GM18502 (cell line): ENCODE measurements around the gene POMT1.
"Not testable (repeated sequence)": the region's sequence is repeated elsewhere in the genome, so short reads cannot be mapped to it uniquely, and the experiment has no call there.

ENCODE experiments used
- ATAC-seq: cut with Tn5 transposase; IDR thresholded peaks from one replicate; pipeline ENCODE4 v1.9.1; 2021; ENCODE audit warnings: mild to moderate bottlenecking; ENCODE audit not compliant: unreplicated experiment, poor library complexity

POMT1 gene, protein sequence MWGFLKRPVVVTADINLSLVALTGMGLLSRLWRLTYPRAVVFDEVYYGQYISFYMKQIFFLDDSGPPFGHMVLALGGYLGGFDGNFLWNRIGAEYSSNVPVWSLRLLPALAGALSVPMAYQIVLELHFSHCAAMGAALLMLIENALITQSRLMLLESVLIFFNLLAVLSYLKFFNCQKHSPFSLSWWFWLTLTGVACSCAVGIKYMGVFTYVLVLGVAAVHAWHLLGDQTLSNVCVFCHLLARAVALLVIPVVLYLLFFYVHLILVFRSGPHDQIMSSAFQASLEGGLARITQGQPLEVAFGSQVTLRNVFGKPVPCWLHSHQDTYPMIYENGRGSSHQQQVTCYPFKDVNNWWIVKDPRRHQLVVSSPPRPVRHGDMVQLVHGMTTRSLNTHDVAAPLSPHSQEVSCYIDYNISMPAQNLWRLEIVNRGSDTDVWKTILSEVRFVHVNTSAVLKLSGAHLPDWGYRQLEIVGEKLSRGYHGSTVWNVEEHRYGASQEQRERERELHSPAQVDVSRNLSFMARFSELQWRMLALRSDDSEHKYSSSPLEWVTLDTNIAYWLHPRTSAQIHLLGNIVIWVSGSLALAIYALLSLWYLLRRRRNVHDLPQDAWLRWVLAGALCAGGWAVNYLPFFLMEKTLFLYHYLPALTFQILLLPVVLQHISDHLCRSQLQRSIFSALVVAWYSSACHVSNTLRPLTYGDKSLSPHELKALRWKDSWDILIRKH

DNA sequence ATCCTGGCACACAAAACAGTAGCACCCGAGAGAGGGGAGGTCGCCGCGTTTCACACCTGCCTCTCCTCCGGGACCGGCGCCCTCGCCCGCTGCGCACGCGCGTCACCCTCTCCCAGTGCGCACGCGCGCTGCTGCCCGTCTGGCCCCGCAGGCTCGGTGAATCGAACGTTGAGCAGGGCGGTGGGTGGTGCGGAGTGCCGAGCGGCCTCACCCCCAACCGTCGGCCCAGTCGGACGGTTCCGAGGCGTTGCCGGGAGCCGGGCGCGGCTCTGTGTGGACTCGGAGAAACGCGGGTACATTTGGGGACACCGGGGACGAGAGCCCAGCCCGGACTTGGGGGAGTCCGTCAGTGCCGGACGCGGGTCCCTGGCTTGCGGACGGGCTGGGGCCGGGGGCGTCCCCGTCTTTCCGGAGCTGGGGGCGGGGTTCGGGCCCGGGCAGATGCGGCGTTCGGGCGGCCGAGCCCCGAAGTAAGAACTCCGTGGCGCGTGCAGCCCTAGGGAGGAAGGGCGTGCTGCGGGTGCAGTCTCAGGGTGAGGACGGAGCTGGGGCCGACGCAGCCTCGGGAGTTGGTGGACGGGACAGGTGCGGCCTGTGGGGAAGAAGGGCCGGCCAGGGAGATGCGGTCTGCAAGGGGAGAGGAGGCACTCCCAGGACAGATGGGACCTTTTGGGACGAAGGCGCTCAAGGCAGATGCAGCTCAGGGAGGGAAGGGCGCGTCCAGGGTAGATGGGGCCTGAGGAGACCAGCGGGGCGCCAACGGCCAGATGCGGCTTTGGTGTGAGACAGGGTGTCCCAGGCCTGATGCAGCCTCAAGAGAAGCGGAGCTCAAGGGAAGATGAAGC lies at the start of gene POMT1:
Gene POMT1 (plus strand): TSS at position 138 of the 845 bp plus-strand sequence. CDS start 1,301 bp downstream, outside the sequence.
- ATAC-seq: peak; percentile 83

DNA sequence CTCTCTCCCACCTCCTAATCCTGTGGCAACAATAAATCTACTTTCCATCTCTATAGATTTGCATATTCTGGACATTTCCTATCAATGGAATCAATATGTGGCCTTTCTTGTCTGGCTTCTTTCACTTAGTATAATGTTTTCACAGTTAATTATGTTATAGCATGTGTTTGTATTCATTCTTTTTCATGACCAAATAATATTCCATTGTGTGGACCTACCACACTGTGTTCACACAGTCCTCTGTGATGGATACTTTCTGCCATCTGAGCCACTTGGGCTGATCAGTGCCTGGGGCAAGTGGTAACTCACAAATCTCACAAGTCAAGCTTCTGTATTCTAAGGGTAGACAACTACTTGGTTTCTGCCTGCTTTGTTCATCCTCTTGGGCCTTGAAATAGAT lies 48.7 kb upstream of the POMT1 start:
- no peak for ATAC-seq

DNA sequence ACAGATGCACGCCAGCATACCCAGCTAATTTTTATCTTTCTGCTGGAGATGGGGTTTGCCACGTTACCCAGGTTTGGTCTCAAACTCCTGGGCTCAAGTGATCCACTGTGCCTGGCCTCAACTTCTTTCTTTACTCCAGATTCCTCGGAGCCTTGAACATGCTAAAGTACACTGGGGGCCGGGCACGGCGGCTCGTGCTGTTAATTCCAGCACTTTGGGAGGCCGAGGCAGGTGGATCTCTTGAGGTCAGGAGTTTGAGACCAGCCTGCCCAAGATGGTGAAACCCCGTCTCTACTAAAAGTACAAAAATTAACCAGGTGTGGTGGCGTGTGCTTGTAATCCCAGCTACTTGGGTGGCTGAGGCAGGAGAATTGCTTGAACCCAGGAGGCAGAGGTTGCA lies 47.1 kb upstream of the POMT1 start:
- ATAC-seq: not testable (repeated sequence)

DNA sequence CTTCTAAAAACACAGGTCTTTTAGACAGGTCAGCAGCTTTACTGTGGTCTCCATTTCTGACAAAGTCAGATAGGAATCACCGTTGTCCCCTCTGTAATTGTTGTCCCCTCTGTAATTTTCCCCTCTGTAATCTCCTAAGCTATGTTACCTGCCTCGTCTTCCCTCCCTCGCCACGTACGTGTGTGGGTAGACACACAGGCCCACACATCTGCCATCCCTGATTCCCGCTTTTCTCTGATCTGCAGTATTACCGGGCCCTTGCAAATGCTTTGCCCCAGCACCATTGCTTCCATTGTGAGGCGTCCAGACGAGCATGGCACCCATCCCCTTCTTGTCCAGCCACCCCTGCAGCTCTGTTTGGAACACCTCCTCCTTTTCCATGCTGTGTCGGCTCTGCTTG lies 45.0 kb upstream of the POMT1 start:
- ATAC-seq: no peak

DNA sequence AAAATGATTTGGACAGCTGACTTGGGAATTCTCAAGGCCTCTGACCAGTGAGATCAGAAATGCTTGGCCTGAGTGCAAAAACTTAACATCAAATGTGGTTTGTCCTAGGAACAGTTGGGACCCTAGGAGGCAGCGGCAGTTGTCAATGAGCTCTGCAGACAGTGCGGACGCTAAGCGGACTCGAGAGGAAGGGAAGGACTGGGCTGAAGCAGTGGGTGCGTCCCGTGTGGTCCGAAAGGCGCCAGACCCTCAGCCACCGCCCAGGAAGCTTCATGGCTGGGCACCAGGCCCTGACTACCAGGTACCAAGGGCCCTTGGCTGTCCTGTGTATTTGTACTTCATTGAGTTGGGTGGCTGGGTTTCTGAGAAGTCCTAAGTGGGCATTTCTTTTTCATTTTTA lies 43.7 kb upstream of the POMT1 start:
- ATAC-seq: no peak

DNA sequence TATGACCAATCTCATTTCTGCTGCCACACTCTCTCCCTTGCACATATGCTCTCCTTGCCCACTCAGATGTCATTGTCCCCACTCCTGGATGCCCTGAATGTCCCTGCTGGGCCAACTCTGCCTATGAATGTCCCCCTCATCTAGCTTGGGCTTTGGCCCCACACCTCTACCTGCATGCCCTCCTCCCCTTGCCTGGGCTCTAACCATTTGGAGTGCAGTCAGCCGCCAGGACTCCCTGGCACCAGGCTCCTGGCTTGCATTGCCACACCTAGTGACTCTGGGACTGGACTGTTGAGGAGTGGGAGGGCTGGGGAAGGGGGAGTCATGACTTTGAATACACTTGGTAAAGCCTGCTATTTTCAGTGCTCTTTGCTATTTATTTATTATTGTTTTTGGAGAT lies 41.6 kb upstream of the POMT1 start:
- ATAC-seq: no peak

DNA sequence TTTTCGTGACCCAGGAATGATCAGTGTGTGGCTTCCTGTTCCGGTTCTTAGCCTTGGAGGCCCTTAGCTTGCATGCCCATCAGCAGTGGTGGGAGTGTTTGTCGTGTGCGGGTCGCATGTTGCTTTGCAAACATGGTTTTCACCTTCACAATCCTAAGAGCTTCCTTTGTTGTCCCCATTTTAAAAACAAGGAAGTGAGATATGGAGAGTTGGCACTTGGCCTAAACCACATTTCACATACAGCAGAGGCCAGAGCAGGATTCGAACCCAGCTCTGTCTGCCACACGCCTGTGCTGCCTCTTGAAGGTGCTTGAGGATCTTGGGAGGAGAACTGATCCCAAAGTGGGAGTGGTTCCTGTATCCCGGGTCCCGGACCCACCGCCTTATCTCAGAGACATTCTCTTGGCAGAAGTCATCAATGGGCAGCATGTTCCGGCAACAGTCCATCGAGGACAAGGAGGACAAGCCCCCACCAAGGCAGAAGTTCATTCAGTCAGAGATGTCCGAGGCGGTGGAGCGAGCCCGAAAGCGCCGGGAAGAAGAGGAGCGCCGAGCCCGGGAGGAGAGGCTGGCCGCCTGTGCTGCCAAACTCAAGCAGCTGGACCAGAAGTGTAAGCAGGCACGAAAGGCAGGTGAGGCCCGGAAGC lies 38.2 kb upstream of the POMT1 start:
- ATAC-seq: no peak

DNA sequence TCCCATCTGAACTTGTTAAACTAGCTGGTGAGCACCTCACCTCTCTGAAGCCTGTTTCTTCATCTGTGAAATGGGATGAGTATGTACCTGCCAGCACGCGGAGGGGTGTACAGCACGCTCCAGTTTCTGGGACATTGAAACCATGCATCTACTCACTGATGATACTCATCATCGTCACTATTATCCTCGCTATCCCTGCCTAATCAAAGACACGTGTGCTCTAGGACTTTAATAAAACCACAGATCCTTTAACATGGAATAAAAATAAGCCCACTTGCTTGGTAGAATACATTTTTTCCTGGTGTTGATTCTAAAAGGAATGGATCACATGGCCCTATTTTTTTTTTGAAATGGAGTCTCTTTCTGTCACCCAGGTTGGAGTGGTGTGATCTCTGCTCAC lies 37.3 kb upstream of the POMT1 start:
- no peak for ATAC-seq

DNA sequence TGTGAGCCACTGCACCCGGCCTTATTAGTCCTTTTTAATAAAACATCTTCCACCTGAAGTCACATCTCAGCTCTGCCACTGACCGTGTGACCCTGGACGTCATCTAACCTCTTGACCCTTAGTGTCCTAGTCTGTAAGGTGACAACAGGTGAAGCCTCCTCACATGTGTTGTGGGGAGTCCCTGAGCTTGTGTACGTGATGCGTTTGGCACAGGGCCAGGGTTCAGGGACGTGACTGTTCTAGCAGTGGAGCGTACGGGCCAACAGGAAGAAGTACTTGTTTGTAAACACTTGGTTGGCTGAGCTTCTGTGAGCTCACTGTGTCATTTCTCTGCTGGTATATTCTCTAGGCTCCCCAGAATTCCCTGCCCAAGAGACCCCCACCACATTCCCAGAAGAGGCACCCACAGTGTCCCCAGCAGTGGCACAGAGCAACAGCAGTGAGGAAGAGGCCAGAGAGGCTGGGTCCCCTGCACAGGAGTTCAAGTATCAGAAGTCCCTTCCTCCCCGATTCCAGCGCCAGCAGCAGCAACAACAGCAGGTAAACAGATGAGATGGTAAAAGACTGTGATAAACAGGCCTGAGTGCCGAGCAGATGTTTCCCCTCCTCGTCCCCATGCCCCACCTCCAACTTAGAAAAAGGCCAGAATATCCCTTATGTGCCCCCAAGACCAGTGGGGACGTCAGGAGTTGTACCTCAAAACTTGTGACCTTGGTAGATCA lies 35.3 kb upstream of the POMT1 start:
- ATAC-seq: no peak

DNA sequence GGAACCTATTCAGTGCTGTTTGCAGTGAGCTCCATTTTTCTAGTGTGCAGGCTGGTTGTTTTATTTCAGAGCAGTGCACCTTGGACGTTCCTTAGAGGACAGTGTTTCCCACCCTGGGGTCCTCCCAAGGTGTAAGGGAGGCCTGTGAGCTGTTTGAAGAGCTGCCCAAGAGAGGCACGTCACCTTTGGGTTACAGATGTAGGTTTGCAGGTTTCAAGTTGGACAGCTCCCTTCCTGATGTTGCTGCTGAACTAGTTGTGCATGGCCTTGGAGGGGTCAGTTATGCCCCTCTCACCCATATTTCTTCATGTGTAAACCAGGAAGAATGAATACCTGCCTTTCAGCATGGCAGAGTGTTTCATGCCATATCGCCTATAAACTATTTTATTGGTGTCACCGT lies 34.7 kb upstream of the POMT1 start:
- ATAC-seq: no peak

DNA sequence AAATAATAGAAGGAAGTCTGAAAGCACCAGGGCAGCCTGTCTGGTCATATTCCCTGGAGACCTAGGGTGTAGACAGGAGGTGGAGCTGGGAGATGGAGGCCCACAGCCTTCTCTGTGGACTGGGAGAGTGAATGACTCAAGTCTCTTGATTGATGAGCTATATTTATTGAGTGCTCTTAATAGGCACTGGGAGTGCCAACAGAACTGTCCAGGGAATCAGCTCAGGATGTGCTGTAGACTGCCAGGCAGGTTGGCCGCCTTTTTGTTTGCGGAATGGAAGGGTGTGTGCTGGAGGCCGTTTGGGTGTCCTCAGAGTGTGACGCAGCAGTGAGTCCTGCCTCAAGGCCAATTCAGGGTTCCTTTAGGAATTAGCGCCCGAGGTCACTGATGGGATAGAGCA lies 33.4 kb upstream of the POMT1 start:
- no peak for ATAC-seq

DNA sequence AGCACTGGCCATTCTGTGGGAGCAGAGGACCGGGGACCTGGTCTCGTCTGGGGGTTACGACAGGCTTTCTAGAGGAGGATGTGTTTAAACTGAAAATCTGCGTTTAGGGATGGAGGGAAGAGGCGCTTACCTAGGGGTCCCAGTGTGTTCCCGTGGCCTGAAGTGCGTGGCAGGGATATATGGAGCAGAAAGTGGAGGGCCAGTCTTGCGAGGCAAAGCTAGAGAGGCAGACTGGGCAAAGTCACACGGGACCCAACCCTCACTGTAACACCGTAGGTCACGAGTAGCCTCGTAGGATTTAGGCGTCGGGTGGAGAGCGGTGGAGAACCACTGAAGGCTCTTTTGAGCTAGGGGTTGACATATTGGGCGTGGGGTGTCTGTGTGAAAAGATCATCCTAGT lies 32.8 kb upstream of the POMT1 start:
- ATAC-seq: no peak

DNA sequence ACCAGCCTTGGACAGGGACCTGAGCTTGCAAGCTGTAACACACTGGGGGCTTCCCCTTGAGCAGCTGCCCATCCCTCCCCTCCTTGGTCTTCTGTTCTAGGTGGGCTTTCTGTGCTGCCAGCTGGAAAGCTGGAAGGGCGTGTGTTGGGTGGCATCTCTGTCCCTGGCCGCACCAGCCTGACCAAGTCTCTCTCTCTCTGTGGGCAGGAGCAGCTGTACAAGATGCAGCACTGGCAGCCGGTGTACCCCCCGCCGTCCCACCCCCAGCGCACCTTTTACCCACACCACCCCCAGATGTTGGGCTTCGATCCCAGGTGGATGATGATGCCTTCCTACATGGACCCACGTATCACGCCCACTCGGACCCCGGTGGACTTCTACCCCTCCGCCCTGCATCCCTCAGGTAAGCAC lies 32.1 kb upstream of the POMT1 start:
- no peak for ATAC-seq

DNA sequence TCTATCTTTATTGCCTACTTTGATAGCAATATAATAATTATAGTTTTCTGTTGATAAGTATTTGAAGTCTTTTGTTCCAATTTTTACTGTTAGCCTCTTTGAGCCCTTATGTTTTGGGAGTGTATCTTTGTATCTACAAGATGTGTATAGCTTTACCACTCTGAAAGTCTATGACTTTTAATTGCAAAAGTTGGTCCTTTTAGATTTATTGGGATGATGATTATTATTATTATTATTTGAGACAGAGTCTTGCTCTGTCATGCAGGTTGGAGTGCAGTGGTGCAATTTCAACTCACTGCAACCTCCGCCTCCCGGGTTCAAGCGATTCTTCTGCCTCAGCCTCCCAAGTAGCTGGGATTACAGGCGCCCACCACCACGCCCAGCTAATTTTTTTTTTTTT lies 30.6 kb upstream of the POMT1 start:
- not testable (repeated sequence) for ATAC-seq

DNA sequence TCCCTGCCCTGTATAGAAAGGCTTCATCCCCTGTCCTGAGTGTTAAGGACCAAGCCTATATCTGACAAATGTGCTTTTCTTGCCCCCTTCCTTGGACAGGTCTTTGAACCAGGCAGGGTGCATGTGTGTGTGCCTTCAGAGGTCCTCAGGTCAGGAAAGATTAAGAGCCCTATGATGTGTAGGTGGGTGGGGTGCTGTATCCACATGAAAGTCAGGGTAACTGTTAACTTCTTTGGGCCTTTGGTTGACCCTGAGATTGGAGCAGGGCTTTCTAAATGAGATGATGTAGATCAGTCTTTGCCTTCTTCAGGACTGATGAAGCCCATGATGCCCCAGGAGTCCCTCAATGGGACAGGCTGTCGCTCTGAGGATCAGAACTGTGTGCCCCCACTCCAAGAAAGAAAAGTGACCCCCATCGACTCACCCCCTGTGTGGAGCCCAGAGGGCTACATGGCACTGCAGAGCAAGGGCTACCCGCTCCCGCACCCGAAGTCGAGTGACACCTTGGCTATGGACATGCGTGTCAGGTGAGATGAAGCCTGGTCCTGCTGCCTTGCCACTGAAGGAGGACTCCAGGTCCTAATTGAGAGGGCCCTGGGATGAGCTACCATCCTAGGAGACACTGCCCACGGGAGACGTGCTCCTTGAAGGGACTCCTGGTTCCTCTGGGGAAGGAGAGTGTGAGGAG lies 29.4 kb upstream of the POMT1 start:
- ATAC-seq: no peak

DNA sequence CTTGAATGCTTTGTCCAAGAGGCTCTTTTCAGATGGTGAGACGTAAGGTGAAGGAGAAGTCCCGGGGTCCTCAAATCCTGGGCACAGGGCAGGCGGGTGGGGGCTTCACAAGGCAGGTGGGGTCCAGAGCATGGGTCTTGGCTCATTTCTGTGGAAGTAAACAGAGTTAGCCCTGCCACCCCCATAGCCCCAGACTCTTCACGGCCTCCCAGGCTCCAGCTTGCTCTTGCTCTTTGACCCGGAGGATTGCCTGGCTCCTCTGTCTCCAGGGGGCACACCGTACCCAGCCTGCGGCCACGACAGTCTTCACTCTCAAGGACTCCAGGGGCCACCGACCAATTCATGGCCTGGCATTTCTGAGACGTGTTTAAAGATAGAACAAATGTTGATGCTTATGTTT lies 28.8 kb upstream of the POMT1 start:
- ATAC-seq: no peak

DNA sequence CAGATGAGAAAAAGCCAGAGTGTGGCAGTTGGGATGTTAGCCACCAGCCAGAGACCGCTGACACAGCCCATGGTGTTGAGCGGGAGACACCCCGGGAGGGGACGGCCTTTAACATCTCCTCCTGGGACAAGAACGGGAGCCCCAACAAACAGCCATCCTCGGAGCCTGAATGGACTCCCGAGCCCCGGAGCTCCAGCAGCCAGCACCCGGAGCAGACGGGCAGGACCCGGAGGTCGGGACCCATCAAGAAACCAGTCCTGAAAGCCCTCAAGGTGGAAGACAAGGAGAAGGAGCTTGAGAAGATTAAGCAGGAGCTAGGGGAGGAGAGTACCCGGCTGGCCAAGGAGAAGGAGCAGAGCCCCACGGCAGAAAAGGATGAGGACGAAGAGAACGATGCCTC lies 28.0 kb upstream of the POMT1 start:
- no peak for ATAC-seq

DNA sequence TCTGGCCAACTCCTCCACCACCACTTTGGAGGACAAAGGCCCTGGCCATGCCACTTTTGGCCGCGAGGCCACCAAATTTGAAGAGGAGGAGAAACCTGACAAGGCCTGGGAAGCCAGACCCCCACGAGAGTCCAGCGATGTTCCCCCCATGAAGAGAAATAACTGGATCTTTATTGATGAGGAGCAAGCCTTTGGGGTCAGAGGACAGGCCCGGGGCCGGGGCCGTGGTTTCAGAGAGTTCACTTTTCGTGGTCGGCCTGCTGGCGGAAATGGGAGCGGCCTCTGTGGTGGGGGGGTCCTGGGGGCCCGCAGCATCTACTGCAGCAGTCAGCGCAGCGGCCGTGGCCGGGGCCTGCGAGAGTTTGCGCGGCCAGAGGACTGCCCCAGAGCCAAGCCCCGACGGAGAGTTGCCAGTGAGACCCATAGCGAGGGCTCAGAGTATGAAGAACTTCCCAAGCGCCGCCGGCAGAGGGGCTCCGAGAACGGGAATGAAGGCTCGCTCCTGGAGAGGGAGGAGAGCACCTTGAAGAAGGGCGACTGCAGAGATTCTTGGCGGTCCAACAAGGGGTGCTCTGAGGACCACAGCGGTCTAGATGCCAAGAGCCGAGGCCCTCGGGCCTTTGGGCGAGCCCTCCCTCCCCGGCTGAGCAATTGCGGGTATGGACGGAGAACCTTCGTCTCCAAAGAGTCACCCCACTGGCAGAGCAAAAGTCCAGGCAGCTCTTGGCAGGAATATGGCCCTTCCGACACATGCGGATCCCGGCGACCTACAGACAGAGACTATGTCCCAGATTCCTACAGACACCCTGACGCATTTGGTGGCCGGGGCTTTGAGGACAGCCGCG lies 27.4 kb upstream of the POMT1 start:
- ATAC-seq: no peak
